ENCODE measurements around the gene MAPKAPK3. TPM values are rescaled to one million over a fixed set of nuclear protein-coding genes. Genes with fewer than 3 reads are reported as not detected.

Gene MAPKAPK3
- total and polyA plus RNA-seq, 2 of the 8 experiments (the other 6 are each of a cell fraction or from before 2014, with no cell fraction given) = 65.4 to 99.8 TPM

GRCh38 chr3:50592568-50592967 lies 24.4 kb upstream of the MAPKAPK3 start:
- Histone ChIP-seq H2BK12ac (ENCODE audit: low read depth, low read length) (no peak overlapping the region), H2BK5ac (ENCODE audit: low read depth, low read length) (no peak overlapping the region), H2BK20ac (ENCODE audit: low read length) (no peak overlapping the region), H3K56ac (replicated peaks; ENCODE audit: insufficient read length, low read depth, low read length) (no peak overlapping the region), H3K27ac (ENCODE audit: low read depth, low read length) (no peak overlapping the region), H3K4me3 (ENCODE audit: extremely low read depth in 1 of 4, insufficient read depth in 2 of 4, low read depth in 3 of 4, low read length in 4 of 4) (no peak overlapping the region), H3K4me1 (replicated peaks in 1 of 4; ENCODE audit: control insufficient read depth in 3 of 4, insufficient read depth in 4 of 4, low read length in 3 of 4) (no peaks in the 10 kb centered on the region), H2BK15ac (ENCODE audit: low read length) (no peak overlapping the region), H2AK5ac (ENCODE audit: low read depth, low read length) (no peak overlapping the region), H3K9ac (replicated peaks in 1 of 4; ENCODE audit: extremely low read depth in 1 of 4, low read depth in 3 of 4, low read length in 3 of 4) (no peak overlapping the region), H3K79me2 (ENCODE audit: control insufficient read depth in 1 of 2, insufficient read depth in 2 of 2, low read length in 2 of 2) (no peaks in the 10 kb centered on the region), H4K20me1 (replicated peaks in 1 of 2; ENCODE audit: control insufficient read depth in 1 of 2, insufficient read depth in 2 of 2, low read length in 2 of 2) (no peaks in the 10 kb centered on the region), H3K14ac (ENCODE audit: insufficient read length) (no peak overlapping the region), H4K8ac (ENCODE audit: extremely low read depth, insufficient read depth, low read length) (no peak overlapping the region), H3K4ac (replicated peaks; ENCODE audit: insufficient read length, low read depth, low read length) (no peak overlapping the region), H3K18ac (ENCODE audit: extremely low read depth, low read length) (no peak overlapping the region), H3K9me3 (ENCODE audit: insufficient read depth in 2 of 2, low read depth in 1 of 2, low read length in 1 of 2) (no peaks in the 10 kb centered on the region), H4K5ac (ENCODE audit: insufficient read length, low read depth, low read length) (no peak overlapping the region), H3K27me3 (replicated peaks in 1 of 4; ENCODE audit: control insufficient read depth in 3 of 4, extremely low read depth in 1 of 4, insufficient read depth in 3 of 4, low read length in 3 of 4) (peaks cover 0 to 2% (median 0%) of the 10 kb centered on the region in 4 experiments; a peak in 1 of 7 replicates), H3K79me1 (ENCODE audit: low read depth, low read length) (no peaks in the 10 kb centered on the region), H2AFZ (ENCODE audit: low read length) (no peak overlapping the region), H3K36me3 (ENCODE audit: control insufficient read depth in 2 of 4, insufficient read depth in 4 of 4, low read length in 3 of 4) (no peaks in the 10 kb centered on the region), H4K91ac (replicated peaks; ENCODE audit: insufficient read length, low read length) (no peak overlapping the region), H3K4me2 (ENCODE audit: insufficient read depth in 1 of 2, low read depth in 2 of 2, low read length in 2 of 2) (no peak overlapping the region), H2BK120ac (replicated peaks; ENCODE audit: low read depth, low read length) (no peak overlapping the region), H3K23me2 (ENCODE audit: low read depth, low read length) (no peaks in the 10 kb centered on the region), H3K23ac (ENCODE audit: insufficient read length) (no peak overlapping the region)
- CTCF ChIA-PET (ENCODE audit: partially characterized antibody) = interaction anchor here (1.0 to 11.1 kb wide), 5 partner anchors 16 to 400 kb away, joined by 3 to 233 read pairs (median 4); partner anchors contain the start of genes CISH, HEMK1 and MAPKAPK3
- DNase-seq (ENCODE audit: low read depth in 1 of 2, low spot score in 2 of 2) (no peak), FAIRE-seq (no peak)
- POLR2A ChIA-PET (ENCODE audit: partially characterized antibody) = interaction anchor here (1.5 to 2.3 kb wide), 2 partner anchors 10 to 13 kb away, joined by 4 to 6 read pairs; no protein-coding TSS in a partner anchor
- 75% methylated on average over 5 of the region's 5 CpGs; no CpG with 5 or more reads in 1 of the 2 experiments for WGBS, 2 experiments (ENCODE audit: extremely low coverage in 1 of 2, insufficient coverage in 1 of 2, insufficient read length in 1 of 2, insufficient replicate concordance in 2 of 2, low coverage in 1 of 2, low lambda C conversion rate in 2 of 2, missing lambda C conversion rate in 1 of 2)
- no peak for TF ChIP-seq JUND (IDR thresholded peaks at IDR 0.05; ENCODE audit: low read length)
- TF ChIP-seq YY1 (IDR thresholded peaks at IDR 0.05; ENCODE audit: low read depth, low read length) = no peak
- TF ChIP-seq, protein P1, sequence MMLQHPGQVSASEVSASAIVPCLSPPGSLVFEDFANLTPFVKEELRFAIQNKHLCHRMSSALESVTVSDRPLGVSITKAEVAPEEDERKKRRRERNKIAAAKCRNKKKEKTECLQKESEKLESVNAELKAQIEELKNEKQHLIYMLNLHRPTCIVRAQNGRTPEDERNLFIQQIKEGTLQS (IDR thresholded peaks at IDR 0.05; ENCODE audit: insufficient read depth, low read depth, low read length) = no peak
- TF ChIP-seq SP4 (IDR thresholded peaks at IDR 0.05; ENCODE audit: low read length) = no peak
- no peak for TF ChIP-seq KDM4A (IDR thresholded peaks at IDR 0.05; ENCODE audit: low read depth, low read length, severe bottlenecking)
- TF ChIP-seq KDM1A (IDR thresholded peaks at IDR 0.05; ENCODE audit: borderline replicate concordance, low read length) = no peak
- TF ChIP-seq POLR2A (IDR thresholded peaks at IDR 0.05; ENCODE audit: control extremely low read depth in 1 of 2, low read depth in 2 of 2, low read length in 2 of 2) = no peak
- TF ChIP-seq RAD21 (IDR thresholded peaks at IDR 0.05 in 1 of 2, conservative IDR thresholded peaks at IDR 0.05 in 1 of 2; ENCODE audit: low read depth in 2 of 2, low read length in 2 of 2) = no peak
- TF ChIP-seq E2F6 (IDR thresholded peaks at IDR 0.05) = no peak
- TF ChIP-seq PHF8 (conservative IDR thresholded peaks at IDR 0.05; ENCODE audit: low read depth, low read length) = no peak
- TF ChIP-seq EZH2 (IDR thresholded peaks at IDR 0.05; ENCODE audit: low read depth, low read length, severe bottlenecking) = no peak
- TF ChIP-seq RFX5 (IDR thresholded peaks at IDR 0.05; ENCODE audit: borderline replicate concordance, low read depth, low read length) = no peak
